Mesenchymal stem cell (in vitro differentiated cells and primary cell): ENCODE results near the gene KIRREL3.

Source experiments
- DNase-seq: peaks from one replicate; pipeline ENCODE4 v3.0.0-alpha.2; 2013
- H2AFZ ChIP-seq: one replicate; pipeline ENCODE4 v1.6.1; 2013; ENCODE audit warnings: low read depth, mild to moderate bottlenecking, control low read depth, inconsistent platforms, low read length, moderate library complexity
- H2AK5ac ChIP-seq: 2 replicates; pipeline ENCODE4 v1.6.1; 2013; ENCODE audit warnings: low read length, moderate library complexity, mild to moderate bottlenecking, inconsistent platforms; ENCODE audit not compliant: severe bottlenecking
- H2BK120ac ChIP-seq: one replicate; pipeline ENCODE4 v1.6.1; 2013; ENCODE audit warnings: low read depth, mild to moderate bottlenecking, inconsistent platforms, low read length, moderate library complexity
- H2BK12ac ChIP-seq, 2 experiments: one replicate each; pipeline ENCODE4 v1.6.1; 2013; ENCODE audit warnings: inconsistent platforms in 2 of 2, low read length in 2 of 2, mild to moderate bottlenecking in 2 of 2, moderate library complexity in 2 of 2, control low read depth in 1 of 2
- H2BK15ac ChIP-seq: one replicate; pipeline ENCODE4 v1.6.1; 2013; ENCODE audit warnings: mild to moderate bottlenecking, low read depth, inconsistent platforms; ENCODE audit not compliant: poor library complexity, severe bottlenecking
- H2BK5ac ChIP-seq: 2 replicates; pipeline ENCODE4 v1.6.1; 2013; ENCODE audit warnings: low read depth, mild to moderate bottlenecking, low read length, control low read depth, inconsistent platforms; ENCODE audit not compliant: poor library complexity, severe bottlenecking
- H3K14ac ChIP-seq, 2 experiments: one replicate each; pipeline ENCODE4 v1.6.1; 2013; ENCODE audit warnings: inconsistent platforms in 2 of 2, low read length in 2 of 2, control low read depth in 1 of 2, mild to moderate bottlenecking in 1 of 2, moderate library complexity in 1 of 2
- H3K18ac ChIP-seq, 2 experiments: one replicate each; pipeline ENCODE4 v1.6.1; 2013; ENCODE audit warnings: inconsistent platforms in 2 of 2, low read length in 2 of 2, control low read depth in 1 of 2, low read depth in 1 of 2, mild to moderate bottlenecking in 1 of 2
- H3K23ac ChIP-seq, 2 experiments: one replicate each; pipeline ENCODE4 v1.6.1; 2013; ENCODE audit warnings: inconsistent platforms in 2 of 2, low read length in 2 of 2, mild to moderate bottlenecking in 2 of 2, moderate library complexity in 2 of 2, control low read depth in 1 of 2
- H3K27ac ChIP-seq: 2 replicates; pipeline ENCODE4 v1.5.1; 2013; ENCODE audit warnings: mild to moderate bottlenecking, moderate library complexity, low read length, control low read depth, inconsistent platforms; ENCODE audit not compliant: poor library complexity, severe bottlenecking
- H3K27me3 ChIP-seq, 2 experiments: 2 replicates each; pipeline versions ENCODE4 v1.6.1 to v1.7.0; 2013; ENCODE audit warnings: low read length in 2 of 2, mild to moderate bottlenecking in 2 of 2, moderate library complexity in 2 of 2, control low read depth in 1 of 2, inconsistent platforms in 1 of 2; ENCODE audit not compliant: control insufficient read depth in 1 of 2, insufficient read depth in 1 of 2
- H3K36me3 ChIP-seq, 2 experiments: 2 replicates each; pipeline versions ENCODE4 v1.6.1 to v1.7.0; 2013; ENCODE audit warnings: low read length in 2 of 2, control low read depth in 1 of 2, inconsistent platforms in 1 of 2, low read depth in 1 of 2, mild to moderate bottlenecking in 1 of 2; ENCODE audit not compliant: insufficient read depth in 2 of 2, control insufficient read depth in 1 of 2
- H3K4ac ChIP-seq, 2 experiments: one replicate each; pipeline ENCODE4 v1.6.1; 2013; ENCODE audit warnings: inconsistent platforms in 2 of 2, low read length in 2 of 2, mild to moderate bottlenecking in 2 of 2, moderate library complexity in 2 of 2, control low read depth in 1 of 2, low read depth in 1 of 2
- H3K4me1 ChIP-seq: 2 replicates; pipeline ENCODE4 v1.6.1; 2013; ENCODE audit warnings: low read depth, low read length, control low read depth; ENCODE audit not compliant: control insufficient read depth, insufficient read depth
- H3K4me2 ChIP-seq: 2 replicates; pipeline ENCODE4 v1.6.1; 2013; ENCODE audit warnings: low read length, mild to moderate bottlenecking, inconsistent platforms; ENCODE audit not compliant: poor library complexity, severe bottlenecking
- H3K4me3 ChIP-seq, 2 experiments: 2 replicates each; pipeline versions ENCODE4 v1.5.1 to v1.7.0; 2013; ENCODE audit warnings: low read length in 2 of 2, mild to moderate bottlenecking in 2 of 2, control low read depth in 1 of 2, low read depth in 1 of 2; ENCODE audit not compliant: insufficient read depth in 1 of 2
- H3K79me1 ChIP-seq: replicated peaks from 2 replicates; pipeline ENCODE4 v1.6.1; 2013; ENCODE audit warnings: mild to moderate bottlenecking, control low read depth, low read length, inconsistent platforms; ENCODE audit not compliant: poor library complexity, severe bottlenecking
- H3K9ac ChIP-seq: 2 replicates; pipeline ENCODE4 v1.7.0; 2013; ENCODE audit warnings: mild to moderate bottlenecking, low read length, moderate library complexity
- H3K9me3 ChIP-seq: 2 replicates; pipeline ENCODE4 v1.7.0; 2013; ENCODE audit warnings: mild to moderate bottlenecking, low read length; ENCODE audit not compliant: control insufficient read depth
- H4K8ac ChIP-seq: one replicate; pipeline ENCODE4 v1.6.1; 2013; ENCODE audit warnings: inconsistent platforms, mild to moderate bottlenecking, low read length, moderate library complexity
- H4K91ac ChIP-seq: one replicate; pipeline ENCODE4 v1.6.1; 2013; ENCODE audit warnings: mild to moderate bottlenecking, low read length, inconsistent platforms
- WGBS: methylation state at CpG from one replicate; pipeline ENCODE4 v1.1.7; 2013; ENCODE audit warnings: mixed read lengths; 5-methylcytosine and 5-hydroxymethylcytosine counted together

Gene KIRREL3

GRCh38 chr11:126638648-126639047, 361.9 kb downstream of the KIRREL3 start:
- Histone ChIP-seq H3K9me3 (no peaks in the 10 kb centered on the region), H3K27me3 (peaks cover 0 to 3% of the 10 kb centered on the region in 2 experiments), H3K4me2 (no peak overlapping the region), H2AK5ac (peak overlapping the region; percentile 9), H3K14ac (no peak overlapping the region), H2BK15ac (no peak overlapping the region), H4K8ac (no peak overlapping the region), H3K4ac (no peak overlapping the region), H4K91ac (no peak overlapping the region), H2BK120ac (no peak overlapping the region), H3K23ac (no peak overlapping the region), H3K27ac (peak overlapping the region; percentile 41), H3K36me3 (no peaks in the 10 kb centered on the region), H3K79me1 (peaks cover 4% of the 10 kb centered on the region), H2BK5ac (no peak overlapping the region), H3K9ac (no peak overlapping the region), H2BK12ac (no peak overlapping the region), H3K18ac (no peak overlapping the region), H3K4me3 (no peak overlapping the region), H2AFZ (no peak overlapping the region), H3K4me1 (peaks cover 4% of the 10 kb centered on the region)
- WGBS, result 87% methylated on average over 4 of the region's 5 CpGs
- no peak for DNase-seq

- H3K27me3 ChIP-seq, result peaks cover 0 to 3% of the 10 kb centered on the region in 2 experiments
- H3K9ac ChIP-seq, result peak overlapping the region; percentile 56
- H3K14ac ChIP-seq, result no peak overlapping the region
- H2BK120ac ChIP-seq, result no peak overlapping the region
- H4K91ac ChIP-seq, result no peak overlapping the region
- no peak for DNase-seq
- no peak overlapping the region for H2AK5ac ChIP-seq
- no peak overlapping the region for H2AFZ ChIP-seq
- H3K4ac ChIP-seq, result no peak overlapping the region
- no peaks in the 10 kb centered on the region for H3K36me3 ChIP-seq
- H3K4me3 ChIP-seq, result no peak overlapping the region
- no peaks in the 10 kb centered on the region for H3K9me3 ChIP-seq
- no peak overlapping the region for H3K23ac ChIP-seq
- no peak overlapping the region for H3K18ac ChIP-seq
- H4K8ac ChIP-seq, result no peak overlapping the region
- H3K4me1 ChIP-seq, result peaks cover 4% of the 10 kb centered on the region
- 60% methylated on average over 2 of the region's 2 CpGs for WGBS
- peaks cover 4% of the 10 kb centered on the region for H3K79me1 ChIP-seq
- H2BK5ac ChIP-seq, result no peak overlapping the region
- no peak overlapping the region for H2BK12ac ChIP-seq
- H3K4me2 ChIP-seq, result no peak overlapping the region
- H2BK15ac ChIP-seq, result no peak overlapping the region
- peak overlapping the region; percentile 8 for H3K27ac ChIP-seq
Measured at GRCh38 chr11:126637795-126638175, 362.8 kb downstream of the KIRREL3 start.

GRCh38 chr11:126636911-126637794, 363.4 kb downstream of the KIRREL3 start:
- Histone ChIP-seq H3K4me2 (no peak overlapping the region), H2AFZ (no peak overlapping the region), H2BK120ac (no peak overlapping the region), H3K27ac (peak overlapping the region; percentile 22), H2BK5ac (no peak overlapping the region), H3K23ac (no peak overlapping the region), H3K4me1 (peaks cover 4% of the 10 kb centered on the region), H3K9ac (peak overlapping the region; percentile 56), H3K4ac (no peak overlapping the region), H3K79me1 (peaks cover 4% of the 10 kb centered on the region), H3K18ac (no peak overlapping the region), H3K4me3 (peak overlapping the region in 1 of 2 experiments; percentile 53), H3K36me3 (no peaks in the 10 kb centered on the region), H3K9me3 (no peaks in the 10 kb centered on the region), H4K8ac (no peak overlapping the region), H4K91ac (no peak overlapping the region), H2AK5ac (peak overlapping the region; percentile 27), H3K14ac (no peak overlapping the region), H3K27me3 (peaks cover 0 to 3% of the 10 kb centered on the region in 2 experiments), H2BK15ac (no peak overlapping the region), H2BK12ac (no peak overlapping the region)
- DNase-seq, result no peak
- 41% methylated on average over 3 of the region's 5 CpGs for WGBS

- H3K23ac ChIP-seq, result no peak overlapping the region
- no peak overlapping the region for H2BK5ac ChIP-seq
- no peak overlapping the region for H2AFZ ChIP-seq
- WGBS, result 75% methylated on average over 2 of the region's 3 CpGs
- H2BK120ac ChIP-seq, result no peak overlapping the region
- H3K79me1 ChIP-seq, result peaks cover 2% of the 10 kb centered on the region
- H2BK15ac ChIP-seq, result no peak overlapping the region
- no peak overlapping the region for H3K4ac ChIP-seq
- peaks cover 0 to 3% of the 10 kb centered on the region in 2 experiments for H3K27me3 ChIP-seq
- no peaks in the 10 kb centered on the region for H3K9me3 ChIP-seq
- H3K18ac ChIP-seq, result no peak overlapping the region
- no peaks in the 10 kb centered on the region for H3K36me3 ChIP-seq
- H3K27ac ChIP-seq, result no peak overlapping the region
- H3K4me3 ChIP-seq, result no peak overlapping the region
- no peak overlapping the region for H3K14ac ChIP-seq
- H4K8ac ChIP-seq, result no peak overlapping the region
- peak overlapping the region; percentile 8 for H2AK5ac ChIP-seq
- peaks cover 4% of the 10 kb centered on the region for H3K4me1 ChIP-seq
- DNase-seq, result no peak
- no peak overlapping the region for H2BK12ac ChIP-seq
- H4K91ac ChIP-seq, result no peak overlapping the region
- no peak overlapping the region for H3K4me2 ChIP-seq
- H3K9ac ChIP-seq, result no peak overlapping the region
Measured at GRCh38 chr11:126635511-126635910, 365.1 kb downstream of the KIRREL3 start.
